Endodermal cell (in vitro differentiated cells): ENCODE results near the gene NIPSNAP2. TPM values are rescaled to one million over a fixed set of nuclear protein-coding genes. Genes with fewer than 3 reads are reported as not detected.
"Not testable (repeated sequence)": the region's sequence is repeated elsewhere in the genome, so short reads cannot be mapped to it uniquely, and the experiment has no call there.

Experiments
- DNase-seq: peaks from one replicate; pipeline ENCODE4 v3.0.0-alpha.2; 2017
- H3K27ac ChIP-seq: 2 replicates; pipeline ENCODE4 v1.5.1; 2013; ENCODE audit warnings: mild to moderate bottlenecking, low read depth, low read length, moderate library complexity
- H3K27me3 ChIP-seq: 2 replicates; pipeline ENCODE4 v1.6.1; 2013; ENCODE audit warnings: mild to moderate bottlenecking, low read length, moderate library complexity; ENCODE audit not compliant: insufficient read depth, control insufficient read depth, poor library complexity, severe bottlenecking
- H3K36me3 ChIP-seq: 2 replicates; pipeline ENCODE4 v1.7.0; 2013; ENCODE audit warnings: mild to moderate bottlenecking, low read length, moderate library complexity; ENCODE audit not compliant: control insufficient read depth, insufficient read depth
- H3K4me1 ChIP-seq: one replicate; pipeline ENCODE4 v1.7.0; 2013; ENCODE audit warnings: low read length; ENCODE audit not compliant: control insufficient read depth, insufficient read depth
- H3K4me3 ChIP-seq: 2 replicates; pipeline ENCODE4 v1.5.1; 2013; ENCODE audit warnings: mild to moderate bottlenecking, low read length, moderate library complexity
- H3K9ac ChIP-seq: 2 replicates; pipeline ENCODE4 v1.6.1; 2013; ENCODE audit warnings: mild to moderate bottlenecking, low read length, moderate library complexity; ENCODE audit not compliant: poor library complexity, severe bottlenecking; ENCODE audit errors: extremely low read depth
- H3K9me3 ChIP-seq: 2 replicates; pipeline ENCODE4 v1.6.1; 2013; ENCODE audit warnings: mild to moderate bottlenecking, low read length, moderate library complexity; ENCODE audit not compliant: control insufficient read depth
- H3K27ac Mint-ChIP-seq: 2 replicates; pipeline ENCODE4 v1.8.0; 2020; ENCODE audit warnings: mixed read lengths
- H3K27me3 Mint-ChIP-seq: 2 replicates; pipeline ENCODE4 v1.8.0; 2021; ENCODE audit warnings: mild to moderate bottlenecking, mixed read lengths; ENCODE audit not compliant: insufficient read depth
- H3K36me3 Mint-ChIP-seq: 2 replicates; pipeline ENCODE4 v1.8.0; 2020; ENCODE audit warnings: low read depth, mixed read lengths
- H3K4me1 Mint-ChIP-seq: 2 replicates; pipeline ENCODE4 v1.8.0; 2020; ENCODE audit warnings: mixed read lengths
- H3K4me3 Mint-ChIP-seq: 2 replicates; pipeline ENCODE4 v1.8.0; 2020; ENCODE audit warnings: mild to moderate bottlenecking, moderate library complexity, mixed read lengths
- H3K9me3 Mint-ChIP-seq: 2 replicates; pipeline ENCODE4 v1.8.0; 2020; ENCODE audit warnings: mild to moderate bottlenecking, mixed read lengths
- WGBS, 2 experiments: methylation state at CpG; one replicate each; pipeline versions ENCODE4 v1.1.5 to v1.1.7; 2013; ENCODE audit warnings: missing lambda C conversion rate in 2 of 2, mixed read lengths in 1 of 2; ENCODE audit not compliant: insufficient coverage in 1 of 2, insufficient read length in 1 of 2; 5-methylcytosine and 5-hydroxymethylcytosine counted together
- total RNA-seq, 2 donors: library from RNA; stranded (reverse); fragmentation: NEBNext Ultra II Directional in 1 of 2; extraction: Animal tissue kit (Norgen Biotek cat#: 25700) in 1 of 2; gene quantifications; 2 replicates in 1 of 2; 3 replicates in 1 of 2; pipeline ENCODE4 v1.2.1, GENCODE V29; 2021
- TF ChIP-seq, protein P1 (sequence below): fragments of 200-600 bp; sonication (generic); conservative IDR thresholded peaks from 2 replicates; pipeline ENCODE4 v1.5.0; 2021; ENCODE audit warnings: antibody characterized with exemption, mild to moderate bottlenecking

NIPSNAP2 gene
- total RNA-seq, 2 donors from 2014 or later, result 37.1 to 62.2 TPM

- no peak overlapping the region for H3K9ac ChIP-seq
- no peak overlapping the region for H3K4me3 Mint-ChIP-seq
- no peaks in the 10 kb centered on the region for H3K27me3 ChIP-seq
- TF ChIP-seq, protein P1, sequence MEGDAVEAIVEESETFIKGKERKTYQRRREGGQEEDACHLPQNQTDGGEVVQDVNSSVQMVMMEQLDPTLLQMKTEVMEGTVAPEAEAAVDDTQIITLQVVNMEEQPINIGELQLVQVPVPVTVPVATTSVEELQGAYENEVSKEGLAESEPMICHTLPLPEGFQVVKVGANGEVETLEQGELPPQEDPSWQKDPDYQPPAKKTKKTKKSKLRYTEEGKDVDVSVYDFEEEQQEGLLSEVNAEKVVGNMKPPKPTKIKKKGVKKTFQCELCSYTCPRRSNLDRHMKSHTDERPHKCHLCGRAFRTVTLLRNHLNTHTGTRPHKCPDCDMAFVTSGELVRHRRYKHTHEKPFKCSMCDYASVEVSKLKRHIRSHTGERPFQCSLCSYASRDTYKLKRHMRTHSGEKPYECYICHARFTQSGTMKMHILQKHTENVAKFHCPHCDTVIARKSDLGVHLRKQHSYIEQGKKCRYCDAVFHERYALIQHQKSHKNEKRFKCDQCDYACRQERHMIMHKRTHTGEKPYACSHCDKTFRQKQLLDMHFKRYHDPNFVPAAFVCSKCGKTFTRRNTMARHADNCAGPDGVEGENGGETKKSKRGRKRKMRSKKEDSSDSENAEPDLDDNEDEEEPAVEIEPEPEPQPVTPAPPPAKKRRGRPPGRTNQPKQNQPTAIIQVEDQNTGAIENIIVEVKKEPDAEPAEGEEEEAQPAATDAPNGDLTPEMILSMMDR, result no peak
- 96 to 100% methylated on average over 1 of the region's 1 CpG for WGBS, 2 experiments
- H3K9me3 Mint-ChIP-seq, result no peaks in the 10 kb centered on the region
- H3K4me3 ChIP-seq, result no peak overlapping the region
- no peaks in the 10 kb centered on the region for H3K27me3 Mint-ChIP-seq
- peaks cover 5% of the 10 kb centered on the region for H3K4me1 ChIP-seq
- no peak for DNase-seq
- no peaks in the 10 kb centered on the region for H3K9me3 ChIP-seq
- peaks cover 9% of the 10 kb centered on the region for H3K36me3 Mint-ChIP-seq
- peaks cover 5% of the 10 kb centered on the region for H3K36me3 ChIP-seq
- peak overlapping the region; percentile 6 for H3K27ac Mint-ChIP-seq
- peaks cover 16% of the 10 kb centered on the region for H3K4me1 Mint-ChIP-seq
- no peak overlapping the region for H3K27ac ChIP-seq
Measured at GRCh38 chr7:56048245-56048644, 83.9 kb downstream of the NIPSNAP2 start.

DNA sequence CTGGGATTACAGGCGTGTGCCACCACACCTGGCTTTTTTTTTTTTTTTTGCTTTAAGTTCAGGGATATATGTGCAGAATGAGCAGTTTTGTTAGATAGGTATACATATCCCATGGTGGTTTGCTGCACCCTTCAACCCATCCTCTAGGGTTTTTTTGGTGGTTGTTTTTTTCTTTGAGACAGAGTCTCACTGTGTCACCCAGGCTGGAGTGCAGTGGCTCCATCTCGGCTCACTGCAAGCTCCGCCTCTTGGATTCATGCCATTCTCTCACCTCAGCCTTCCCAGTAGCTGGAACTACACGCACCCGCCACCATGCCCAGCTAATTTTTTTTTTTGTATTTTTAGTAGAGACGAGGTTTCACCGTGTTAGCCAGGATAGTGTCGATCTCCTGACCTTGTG is 84.4 kb downstream of the NIPSNAP2 start:
- Mint-ChIP-seq H3K27ac (peak overlapping the region; percentile 6), H3K4me1 (peaks cover 21% of the 10 kb centered on the region), H3K36me3 (peaks cover 14% of the 10 kb centered on the region)
- H3K4me1 ChIP-seq, H3K27ac ChIP-seq, H3K27me3 ChIP-seq, H3K4me3 Mint-ChIP-seq, H3K27me3 Mint-ChIP-seq, H3K4me3 ChIP-seq, H3K9me3 ChIP-seq, H3K9me3 Mint-ChIP-seq, H3K9ac ChIP-seq: not testable (repeated sequence)
- TF ChIP-seq, protein P1, result peak; percentile 35
- WGBS, 2 experiments, result 61 to 91% methylated on average over 3 to 8 of the region's 8 CpGs
- DNase-seq, result peak; percentile 51
- H3K36me3 ChIP-seq, result peaks cover 11% of the 10 kb centered on the region

Other genes starting within 250 kb of the NIPSNAP2 start
- gene SEPTIN14, start 101.8 kb upstream of the NIPSNAP2 start, total RNA-seq, result not detected
- gene ZNF713, start 77.1 kb upstream of the NIPSNAP2 start, total RNA-seq, result 1 to 10 TPM; 7.1 to 8.0 TPM
- 10 to 100 TPM; 18.0 to 19.8 TPM for gene MRPS17, start 12.7 kb upstream of the NIPSNAP2 start, total RNA-seq
- gene PSPH, start 86.9 kb downstream of the NIPSNAP2 start, total RNA-seq, result 10 to 100 TPM; 29.9 to 34.6 TPM
- 100 to 1,000 TPM; 225 to 230 TPM for gene CCT6A, start 87.2 kb downstream of the NIPSNAP2 start, total RNA-seq
- 100 to 1,000 TPM; 122 to 133 TPM for gene SUMF2, start 99.7 kb downstream of the NIPSNAP2 start, total RNA-seq
- under 1 TPM; 0.46 TPM for gene PHKG1, start 128.4 kb downstream of the NIPSNAP2 start, total RNA-seq
- 10 to 100 TPM; 44.7 to 88.8 TPM for gene CHCHD2, start 141.9 kb downstream of the NIPSNAP2 start, total RNA-seq
- gene NUPR2, start 151.8 kb downstream of the NIPSNAP2 start, total RNA-seq, result not detected